Dermis microvascular lymphatic vessel endothelial cell (primary cell): ENCODE data around the gene SDK2. TPM values are rescaled to one million over a fixed set of nuclear protein-coding genes. Genes with fewer than 3 reads are reported as not detected.

Experiments
- DNase-seq, 2 donors: peaks; one replicate each; pipeline versions ENCODE4 v3.0.0 to v3.0.0-alpha.2; 2010; ENCODE audit warnings: low read depth in 2 of 2
- total RNA-seq: library from RNA; depleted of rRNA; stranded (reverse); fragments of >200 nt; gene quantifications from 2 replicates; pipeline ENCODE4 v1.2.1, GENCODE V29; 2014

Gene SDK2
- total RNA-seq, 1 donor from 2014 or later: not detected

DNA sequence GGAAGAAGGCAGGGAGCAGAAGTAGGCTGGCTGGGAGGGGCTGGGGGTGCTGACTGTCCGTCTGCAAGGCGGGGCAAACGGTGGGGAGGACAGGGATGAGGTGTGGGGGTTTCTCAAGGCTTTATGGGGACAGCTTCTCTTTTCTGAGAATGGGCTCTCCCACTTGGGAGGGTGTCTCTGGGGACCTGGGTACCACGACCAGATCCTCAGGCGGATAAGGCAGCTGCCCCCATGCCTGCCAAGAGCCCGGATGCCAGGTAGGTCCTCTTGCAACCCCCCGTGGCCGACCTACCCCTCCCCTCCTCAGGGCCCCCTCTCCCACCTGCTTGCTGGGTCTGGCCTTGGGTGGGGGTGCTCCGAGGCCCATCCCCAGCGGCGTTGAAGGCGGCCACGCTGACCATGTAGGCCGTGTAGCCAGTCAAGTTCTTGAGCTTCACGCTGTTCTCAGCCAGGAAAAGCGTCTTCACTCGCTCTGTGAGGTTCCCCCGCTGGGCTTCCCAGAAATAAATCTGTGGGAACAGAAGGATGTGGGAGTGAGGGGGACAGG lies 276.1 kb downstream of the SDK2 start:
- no peak for DNase-seq

DNA sequence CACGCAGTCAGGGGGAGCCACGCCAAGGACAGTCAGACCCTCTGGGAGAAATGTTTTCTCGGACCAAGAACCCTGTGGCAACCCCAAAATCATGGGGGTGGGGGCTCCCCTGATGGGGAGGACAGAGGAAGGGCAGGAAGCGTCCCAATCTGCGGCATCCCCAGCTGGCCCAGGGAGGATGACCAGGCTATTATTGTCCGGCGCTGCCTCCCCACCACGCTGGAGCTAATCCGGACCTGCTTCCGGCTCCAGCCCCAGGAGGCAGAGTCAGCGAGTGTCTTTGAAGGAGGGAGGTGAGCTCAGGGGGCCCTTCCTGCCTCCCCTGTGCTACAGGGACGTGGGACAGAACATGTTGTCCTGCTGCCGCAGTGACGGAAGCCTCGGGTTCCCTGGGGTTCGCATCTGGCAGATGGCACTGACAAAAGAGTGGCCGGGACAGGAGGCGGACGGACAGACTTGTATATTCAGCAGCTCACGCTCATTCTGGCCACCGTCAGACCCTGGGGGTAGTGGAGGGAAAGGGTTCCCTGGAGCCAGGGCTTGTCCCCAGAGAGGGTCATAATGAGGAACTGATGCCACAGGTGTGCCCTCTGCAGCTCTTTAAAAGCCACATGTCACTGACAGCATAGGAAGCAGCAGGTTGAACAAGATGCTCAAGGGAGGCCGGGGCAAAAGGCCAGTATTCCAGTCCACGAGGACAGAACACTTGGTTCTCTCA lies 278.2 kb downstream of the SDK2 start:
- no peak for DNase-seq

DNA sequence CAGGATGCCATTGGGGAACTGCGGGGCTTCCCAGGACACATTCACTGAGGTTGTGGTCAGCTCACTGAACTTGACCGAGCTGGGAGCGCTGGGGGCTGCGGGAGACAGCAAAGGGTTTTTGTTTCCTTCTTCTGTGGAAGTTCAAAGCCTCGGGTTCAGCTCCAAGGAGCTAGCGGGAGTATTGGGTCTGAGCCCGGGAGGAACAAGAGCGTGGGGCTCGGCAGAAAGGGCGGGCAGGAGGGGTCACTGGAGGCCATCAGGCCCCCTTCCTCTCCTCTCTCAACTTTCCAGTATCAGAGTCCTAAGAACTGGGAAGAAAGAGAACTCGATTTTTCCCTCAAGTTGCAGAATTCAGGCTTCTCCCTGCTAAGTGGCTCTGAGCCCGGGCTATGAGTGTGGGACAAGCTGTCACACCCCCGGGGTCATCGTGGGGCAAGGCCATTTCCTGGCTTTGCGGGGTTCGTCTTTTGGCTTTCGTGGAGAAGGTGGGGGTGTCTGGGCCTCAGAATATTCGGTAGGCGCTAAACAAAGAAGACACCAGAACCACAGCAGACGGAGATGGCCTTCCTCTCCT lies 278.9 kb downstream of the SDK2 start:
- DNase-seq: no peak

- DNase-seq: no peak
Measured at GRCh38 chr17:73364155-73364522, 280.1 kb downstream of the SDK2 start.

DNA sequence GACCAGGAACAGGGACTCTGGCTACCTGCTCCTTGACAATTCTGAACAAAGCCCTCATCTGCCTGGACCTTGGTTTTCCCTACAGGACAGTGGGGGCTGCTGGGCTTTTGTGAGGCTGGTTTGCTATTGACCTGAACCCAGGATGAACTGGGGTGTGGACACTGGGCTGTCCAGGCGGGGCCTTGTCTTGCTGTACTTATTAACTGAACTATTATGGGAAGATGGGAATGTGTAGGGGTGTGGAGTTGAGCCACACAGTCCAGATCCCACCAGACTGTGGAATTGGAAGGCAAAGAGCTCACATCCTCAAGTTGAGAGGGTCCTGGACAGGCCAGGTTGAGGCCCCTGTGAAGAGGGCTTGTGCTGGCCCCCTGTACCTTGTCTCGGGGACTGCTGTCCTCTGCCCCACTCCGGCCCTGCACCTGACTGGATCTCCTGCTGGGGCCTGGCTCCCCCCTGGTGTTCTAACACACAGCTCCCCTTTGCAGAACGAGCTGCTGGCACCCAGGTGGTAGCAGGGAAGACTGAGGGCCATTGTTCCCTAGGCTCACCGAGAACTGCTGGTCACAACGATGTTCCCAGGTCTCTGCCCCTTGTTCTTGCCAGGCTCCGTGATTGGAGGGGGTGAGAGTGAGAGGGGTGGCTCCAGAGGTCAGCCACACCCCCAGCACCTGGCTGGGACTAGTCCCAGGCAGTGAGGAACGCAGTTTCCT lies 280.6 kb downstream of the SDK2 start:
- no peak for DNase-seq

DNA sequence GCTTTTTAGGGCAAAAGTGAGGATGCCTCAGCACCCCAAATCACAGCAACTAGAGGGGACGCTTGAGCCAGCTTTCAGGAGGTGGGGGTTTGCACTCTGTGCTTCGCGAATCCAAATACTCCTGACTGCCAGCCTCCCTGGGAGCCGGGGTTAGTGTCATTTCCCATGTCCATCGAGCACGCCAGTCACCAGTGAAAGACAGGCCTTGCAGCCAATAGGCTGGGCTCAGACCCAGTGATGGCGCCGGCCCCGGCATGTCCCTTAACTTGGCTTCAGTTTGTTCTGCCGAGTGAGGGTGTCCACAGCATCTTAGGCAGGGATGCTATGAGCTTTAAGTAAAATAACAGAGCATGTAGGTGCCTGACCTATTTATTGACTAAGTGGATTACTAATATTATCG lies 281.5 kb downstream of the SDK2 start:
- no peak for DNase-seq

DNA sequence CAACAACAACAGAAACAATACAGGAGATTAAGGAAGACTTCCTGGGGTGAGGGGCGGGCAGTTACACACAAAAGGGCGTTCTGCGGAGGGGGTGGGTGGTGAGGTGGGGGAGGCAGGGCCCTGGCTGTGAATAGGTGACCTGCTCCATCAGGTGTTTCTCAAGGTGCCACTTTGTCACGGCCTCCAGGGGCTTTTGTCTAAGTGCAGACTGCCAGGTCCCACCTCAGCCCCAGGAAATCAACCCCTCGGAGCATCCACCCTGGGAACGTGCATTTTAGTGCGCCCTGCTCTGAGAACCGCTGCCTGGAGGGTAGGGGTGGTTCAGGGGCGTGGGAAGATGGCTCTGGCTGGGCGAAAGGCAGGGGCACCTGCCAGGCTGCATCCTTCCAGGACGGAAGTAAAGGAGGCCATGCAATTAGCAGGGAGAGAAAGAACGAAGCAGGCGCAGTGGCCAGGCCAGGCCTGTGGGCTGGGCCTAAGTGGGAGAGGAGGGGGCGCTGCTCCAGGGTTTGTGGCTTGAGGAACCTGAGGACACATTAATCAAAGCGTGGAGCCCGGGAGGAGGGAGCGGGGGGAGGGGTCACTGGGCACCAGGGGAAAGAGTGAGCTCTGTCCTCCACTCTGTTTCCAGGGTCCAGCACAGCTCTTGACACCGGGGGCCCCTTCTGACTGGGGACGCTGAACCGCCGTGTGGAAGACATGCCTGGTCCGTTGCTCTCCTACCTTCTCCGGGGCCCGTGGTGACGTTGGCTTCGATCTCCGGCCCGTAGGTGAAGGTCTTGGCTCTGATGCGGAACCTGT lies 283.1 kb downstream of the SDK2 start:
- DNase-seq: no peak

GRCh38 chr17:73359987-73360410 lies 284.2 kb downstream of the SDK2 start:
- DNase-seq: no peak

DNA sequence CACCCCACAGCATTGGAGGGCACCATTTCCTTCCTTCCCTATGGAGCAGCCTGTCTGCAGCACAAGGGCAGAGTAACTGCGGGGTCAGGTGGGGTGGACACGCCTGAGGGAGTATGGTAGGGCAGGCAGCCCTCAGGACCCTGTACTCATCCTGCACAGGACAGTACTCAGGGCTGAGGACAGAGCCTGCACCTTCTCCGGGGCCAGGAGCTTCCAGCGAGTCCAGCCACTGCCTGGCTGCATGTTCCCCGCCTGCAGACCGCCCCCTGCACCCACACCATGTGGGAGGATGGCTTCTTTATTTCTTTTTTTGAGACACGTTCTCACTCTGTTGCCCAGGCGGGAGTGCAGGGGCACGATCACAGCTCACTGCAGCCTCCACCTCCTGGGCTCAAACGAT lies 284.9 kb downstream of the SDK2 start:
- no peak for DNase-seq

DNA sequence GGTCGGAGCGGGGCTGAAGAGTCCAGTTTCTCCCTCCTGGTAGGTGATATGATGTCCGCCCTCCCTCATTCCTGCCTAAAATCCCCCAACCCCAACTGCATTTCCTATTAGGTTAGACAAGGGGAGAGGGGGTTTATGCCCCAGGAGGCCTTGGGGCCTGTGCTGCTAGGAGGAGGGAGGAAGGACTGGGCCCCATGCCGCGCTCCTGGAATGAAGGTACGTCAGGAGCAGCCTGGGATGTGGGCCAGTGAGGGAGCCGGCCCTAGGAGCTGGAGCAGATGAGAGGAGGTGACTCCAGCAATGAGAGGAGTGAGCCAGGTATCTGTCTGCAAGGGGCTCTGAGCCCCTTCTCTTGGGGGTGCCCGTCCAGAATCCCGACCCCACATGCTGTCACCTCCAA lies 285.6 kb downstream of the SDK2 start:
- DNase-seq: no peak

DNA sequence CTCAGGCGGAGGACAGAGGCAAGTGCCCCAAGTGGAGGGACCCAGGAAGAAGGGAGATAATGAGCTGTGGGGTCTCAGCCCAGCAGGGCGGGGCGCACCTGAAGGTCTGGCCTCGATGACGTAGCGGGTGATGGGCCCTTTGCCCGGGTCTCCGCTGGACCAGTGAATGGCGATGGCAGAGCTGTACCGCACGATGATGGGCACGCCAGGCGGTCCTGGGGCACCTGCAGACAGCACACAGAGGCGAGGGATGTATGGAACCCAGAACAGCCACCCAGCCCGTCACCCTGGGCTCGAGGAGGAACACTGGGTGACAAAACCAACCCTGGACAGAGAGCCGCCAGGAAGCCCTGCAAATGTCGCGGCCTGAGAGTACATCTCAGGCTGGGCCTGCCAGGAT lies 286.3 kb downstream of the SDK2 start:
- DNase-seq: no peak

GRCh38 chr17:73357318-73357717 lies 286.9 kb downstream of the SDK2 start:
- no peak for DNase-seq

DNA sequence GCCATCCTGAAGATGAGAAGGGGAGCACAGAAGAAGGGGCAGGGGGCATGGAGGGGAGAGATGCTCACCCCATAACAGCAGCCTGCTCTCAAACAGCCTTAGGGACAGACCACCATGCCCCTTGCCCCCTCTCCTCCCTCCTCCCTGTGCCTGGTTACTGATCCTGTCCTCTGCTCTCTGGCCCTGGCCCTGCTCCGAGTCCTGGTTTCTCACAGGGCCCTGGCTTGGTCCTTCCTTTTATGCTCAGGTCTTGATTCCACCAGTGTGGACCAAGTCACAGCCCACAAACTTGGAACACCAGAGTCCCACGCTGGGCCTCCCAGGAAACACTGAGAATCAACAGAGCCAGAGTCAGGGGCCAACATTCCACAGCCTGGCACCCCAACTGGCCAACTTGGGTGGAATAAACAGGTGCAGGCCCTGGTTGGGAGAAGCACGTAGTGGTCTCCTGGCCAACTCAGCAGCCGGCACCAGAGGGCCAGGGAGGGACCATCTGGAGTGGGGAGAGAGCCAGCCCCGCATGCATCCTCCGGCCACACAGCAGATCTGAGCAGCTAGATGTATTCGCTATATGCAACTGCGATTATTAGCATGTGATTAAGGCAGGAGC lies 287.6 kb downstream of the SDK2 start:
- no peak for DNase-seq

- DNase-seq: no peak
Measured at GRCh38 chr17:73354423-73355284, 289.6 kb downstream of the SDK2 start.

GRCh38 chr17:73352261-73352660 lies 292.0 kb downstream of the SDK2 start:
- no peak for DNase-seq

GRCh38 chr17:73351764-73352163 lies 292.5 kb downstream of the SDK2 start:
- DNase-seq: no peak

- DNase-seq: no peak
Measured at GRCh38 chr17:73350864-73351263, 293.4 kb downstream of the SDK2 start.

GRCh38 chr17:73349647-73350046 lies 294.6 kb downstream of the SDK2 start:
- DNase-seq: no peak

DNA sequence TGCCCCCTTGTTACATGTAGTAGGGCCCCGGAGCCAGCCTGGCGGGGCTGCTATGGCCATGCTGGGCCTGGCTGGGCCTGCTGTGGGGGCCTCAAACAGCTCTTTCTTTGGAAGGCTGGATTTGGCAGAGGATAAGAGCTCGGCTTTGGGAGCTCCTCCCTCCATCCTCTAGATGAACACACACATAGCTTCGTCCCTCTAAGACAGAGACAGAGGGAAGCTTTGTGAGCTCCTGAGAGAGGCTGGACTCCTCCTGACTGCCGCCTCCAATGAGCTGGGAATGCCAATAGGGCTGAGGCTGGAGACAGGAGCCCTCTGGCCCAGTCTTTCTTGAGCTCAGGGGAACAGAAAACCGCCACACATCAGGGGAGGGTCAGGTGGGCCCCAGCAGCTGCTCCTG lies 295.1 kb downstream of the SDK2 start:
- no peak for DNase-seq

DNA sequence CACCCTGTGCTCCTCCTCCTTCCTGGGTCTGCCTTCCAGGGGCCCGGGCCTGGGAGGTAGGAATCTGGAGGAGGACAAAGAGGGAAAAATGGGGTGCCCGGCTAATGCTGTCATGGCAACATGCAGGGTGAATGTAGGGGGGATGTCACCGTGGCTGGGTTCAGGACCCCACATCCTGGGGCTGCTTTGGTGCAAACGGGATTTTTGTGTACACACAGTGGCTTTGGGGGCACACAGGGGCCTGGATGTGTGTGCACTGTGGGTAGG lies 295.5 kb downstream of the SDK2 start:
- no peak for DNase-seq
